GM19328 (cell line): ENCODE measurements around the gene PNKP.
A peak's percentile ranks its signal among the peaks of the same experiment; 100 is the strongest.

ENCODE experiments used
- ATAC-seq: cut with Tn5 transposase; IDR thresholded peaks from one replicate; pipeline ENCODE4 v1.9.1; 2021; ENCODE audit warnings: mild to moderate bottlenecking, moderate library complexity; ENCODE audit not compliant: unreplicated experiment

The PNKP gene

DNA sequence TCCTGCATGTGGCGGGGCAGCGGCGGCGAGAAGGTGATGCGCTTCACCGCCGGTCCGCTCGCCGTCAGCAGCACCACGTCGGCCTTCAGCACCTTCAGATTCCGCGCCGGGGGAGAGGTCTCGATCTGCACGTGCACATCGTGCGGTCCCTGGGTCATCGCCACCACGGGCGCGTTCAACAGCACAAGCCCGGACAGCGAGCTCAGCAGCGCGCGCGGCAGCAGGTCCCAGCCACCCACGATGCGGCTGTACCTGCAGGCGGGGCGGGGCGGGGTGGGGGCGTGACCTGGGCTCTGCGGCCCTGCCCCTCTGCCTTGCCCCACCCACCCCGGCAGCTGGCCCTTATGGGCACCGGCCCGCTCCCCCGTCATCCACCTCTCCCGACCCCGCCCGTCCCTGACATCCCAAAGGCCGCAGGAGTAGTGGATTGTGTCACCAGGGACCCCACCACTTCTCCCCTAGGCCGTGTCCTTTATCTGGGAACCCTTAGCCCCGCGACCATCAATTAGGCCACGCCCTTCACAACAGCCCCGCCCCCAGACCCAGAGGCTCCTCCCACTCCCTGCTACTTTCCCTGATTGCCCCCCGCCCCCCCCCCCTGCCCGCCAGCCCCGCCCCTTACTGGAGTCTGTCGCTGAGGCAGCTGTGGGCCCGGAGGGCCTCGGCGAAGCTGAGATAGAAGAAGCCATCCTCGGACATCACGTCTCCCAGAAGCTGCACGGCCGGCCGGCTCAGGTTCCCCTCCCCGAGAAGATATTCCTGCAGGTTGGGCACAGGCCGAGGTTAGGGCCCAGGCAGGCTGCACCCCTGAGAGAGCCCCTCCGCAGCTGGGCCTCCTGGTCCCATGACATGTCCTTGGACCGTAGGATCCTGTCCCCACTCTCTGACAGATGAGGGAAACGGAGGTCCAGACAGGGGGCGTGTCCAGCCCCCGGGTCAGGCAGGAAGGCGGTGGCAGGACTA, 23.3 kb upstream of the PNKP start:
- no peak for ATAC-seq

- no peak for ATAC-seq
Measured at GRCh38 chr19:49889687-49890348, 22.4 kb upstream of the PNKP start.

- no peak for ATAC-seq
Measured at GRCh38 chr19:49889038-49889686, 21.8 kb upstream of the PNKP start.

DNA sequence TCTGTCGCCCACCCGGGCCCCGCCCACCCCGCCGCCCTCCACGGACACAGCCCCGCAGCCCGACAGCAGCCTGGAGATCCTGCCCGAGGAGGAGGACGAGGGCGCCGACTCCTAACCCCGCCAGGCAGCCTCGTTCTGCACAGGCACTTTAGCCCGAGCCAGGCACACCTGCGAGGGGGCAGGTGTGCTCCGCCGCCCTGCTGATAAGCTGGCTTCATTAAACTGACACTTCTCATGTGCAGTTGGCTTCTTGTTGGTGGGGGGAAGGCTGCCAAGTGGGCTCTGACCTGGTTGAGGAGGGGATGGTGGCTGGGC, 21.1 kb upstream of the PNKP start:
- ATAC-seq = no peak

DNA sequence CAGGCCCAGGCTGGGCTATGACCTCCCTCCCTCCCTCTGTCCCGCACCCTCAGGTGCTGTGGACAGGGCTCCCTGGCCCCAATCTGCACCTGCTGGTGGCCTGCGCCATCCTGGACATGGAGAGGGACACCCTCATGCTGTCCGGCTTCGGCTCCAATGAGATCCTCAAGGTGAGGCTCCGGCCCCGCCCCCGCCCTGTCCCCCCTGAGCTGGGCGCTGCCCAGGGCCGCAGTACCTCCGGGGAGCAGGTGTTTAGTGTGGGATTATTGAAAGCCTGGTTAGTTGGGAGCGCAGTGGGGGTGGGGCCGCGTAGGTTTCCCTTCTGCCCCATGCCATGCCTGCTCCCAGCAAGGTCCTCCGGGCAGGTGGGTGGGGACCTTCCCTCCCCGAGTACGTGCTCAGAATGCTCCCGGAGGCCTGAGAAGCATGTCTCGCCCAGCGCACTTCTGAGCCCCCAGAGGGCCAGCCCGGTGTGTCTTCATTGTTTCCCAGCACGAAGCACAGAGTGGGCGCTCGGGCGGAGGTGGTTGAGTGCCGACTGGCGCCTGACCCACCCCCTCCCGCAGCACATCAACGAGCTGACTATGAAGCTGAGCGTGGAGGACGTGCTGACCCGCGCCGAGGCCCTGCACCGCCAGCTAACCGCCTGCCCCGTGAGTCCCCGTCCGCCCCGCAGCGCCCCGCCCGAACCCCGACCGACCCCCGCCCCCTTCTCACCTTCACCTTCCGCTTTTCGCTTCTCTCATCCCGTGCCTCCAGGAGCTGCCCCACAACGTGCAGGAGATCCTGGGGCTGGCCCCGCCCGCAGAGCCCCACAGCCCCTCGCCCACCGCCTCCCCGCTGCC, 20.5 kb upstream of the PNKP start:
- no peak for ATAC-seq

DNA sequence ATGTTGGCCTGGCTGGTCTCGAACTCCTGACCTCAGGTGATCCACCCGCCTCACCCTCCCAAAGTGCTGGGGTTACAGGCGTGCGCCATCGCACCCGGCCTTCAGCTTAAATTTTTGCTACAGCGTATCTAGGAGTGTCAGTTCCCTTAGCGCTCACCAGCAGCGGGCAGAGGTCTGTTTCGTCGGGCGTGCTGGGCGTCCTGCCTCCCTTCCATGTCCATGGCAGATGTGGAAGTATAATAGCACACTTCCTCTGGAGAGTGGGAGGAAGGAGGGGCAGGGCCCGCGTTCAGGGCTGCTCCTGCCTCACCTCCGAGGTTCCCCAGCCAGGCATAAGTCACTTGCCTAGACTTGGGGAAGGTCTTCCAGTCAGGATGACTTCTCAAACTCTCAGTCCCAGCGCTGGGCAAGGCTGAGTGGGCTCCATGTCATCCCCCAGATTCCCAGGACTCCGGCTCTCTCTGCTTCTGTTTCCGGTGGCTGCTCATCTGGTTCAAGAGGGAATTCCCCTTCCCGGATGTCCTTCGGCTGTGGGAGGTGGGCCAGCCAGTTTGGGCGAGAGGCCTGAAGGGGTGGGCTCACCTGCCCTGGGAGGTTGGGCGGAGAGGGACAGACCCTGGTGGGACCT, 19.8 kb upstream of the PNKP start:
- no peak for ATAC-seq

- ATAC-seq = no peak
Measured at GRCh38 chr19:49884760-49885159, 17.4 kb upstream of the PNKP start.

DNA sequence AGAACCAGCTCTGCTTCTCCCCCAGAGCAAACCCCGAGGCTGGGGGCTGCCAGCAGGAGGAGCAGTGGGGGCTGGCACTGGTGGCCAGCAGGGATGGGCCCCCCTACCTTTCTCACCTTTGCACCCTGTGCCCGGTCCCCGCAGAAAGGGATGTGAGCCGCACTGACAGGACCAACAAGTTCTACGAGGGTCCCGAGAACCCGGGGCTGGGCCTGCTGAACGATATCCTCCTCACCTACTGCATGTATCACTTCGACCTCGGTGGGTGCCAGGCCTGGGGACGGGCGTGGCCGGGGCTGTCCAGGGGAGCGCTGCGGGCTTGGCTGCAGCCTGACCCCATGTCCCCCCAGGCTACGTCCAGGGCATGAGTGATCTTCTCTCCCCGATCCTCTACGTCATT, 16.7 kb upstream of the PNKP start:
- no peak for ATAC-seq

DNA sequence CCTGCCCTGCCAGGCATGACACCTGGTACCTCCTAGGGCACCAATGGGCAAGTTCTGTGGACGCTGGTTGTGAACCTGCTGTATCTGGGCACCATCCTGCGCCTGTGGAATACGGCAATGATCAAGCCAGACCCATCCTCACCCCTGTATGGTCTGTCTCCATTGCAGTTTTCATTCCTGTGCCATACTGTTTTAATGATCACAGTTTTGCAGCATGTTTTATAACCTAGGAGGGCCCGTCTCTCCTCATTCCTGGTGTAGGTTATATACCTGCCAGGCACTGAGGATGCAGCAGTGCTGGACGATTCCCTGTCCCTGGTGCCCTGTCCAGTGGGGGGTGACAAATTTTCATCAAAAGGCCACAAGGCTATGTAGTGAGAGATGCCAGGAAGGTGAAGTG, 15.7 kb upstream of the PNKP start:
- no peak for ATAC-seq

DNA sequence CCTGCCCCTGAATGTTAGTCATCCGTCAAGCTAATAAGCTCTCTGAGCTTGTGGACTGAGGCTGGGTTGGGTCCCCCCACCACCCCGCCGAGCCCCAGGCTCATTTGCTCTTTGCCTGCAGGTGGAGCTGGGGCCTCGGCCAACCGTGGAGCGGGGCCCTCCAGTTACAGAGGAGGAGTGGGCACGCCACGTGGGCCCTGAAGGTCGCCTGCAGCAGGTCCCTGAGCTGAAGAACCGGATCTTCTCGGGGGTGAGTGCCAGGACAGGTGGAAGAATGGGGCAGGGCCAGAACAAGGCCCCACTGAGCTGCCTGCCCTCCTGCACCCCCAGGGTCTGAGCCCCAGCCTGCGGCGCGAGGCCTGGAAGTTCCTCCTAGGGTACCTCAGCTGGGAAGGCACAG, 15.3 kb upstream of the PNKP start:
- no peak for ATAC-seq

DNA sequence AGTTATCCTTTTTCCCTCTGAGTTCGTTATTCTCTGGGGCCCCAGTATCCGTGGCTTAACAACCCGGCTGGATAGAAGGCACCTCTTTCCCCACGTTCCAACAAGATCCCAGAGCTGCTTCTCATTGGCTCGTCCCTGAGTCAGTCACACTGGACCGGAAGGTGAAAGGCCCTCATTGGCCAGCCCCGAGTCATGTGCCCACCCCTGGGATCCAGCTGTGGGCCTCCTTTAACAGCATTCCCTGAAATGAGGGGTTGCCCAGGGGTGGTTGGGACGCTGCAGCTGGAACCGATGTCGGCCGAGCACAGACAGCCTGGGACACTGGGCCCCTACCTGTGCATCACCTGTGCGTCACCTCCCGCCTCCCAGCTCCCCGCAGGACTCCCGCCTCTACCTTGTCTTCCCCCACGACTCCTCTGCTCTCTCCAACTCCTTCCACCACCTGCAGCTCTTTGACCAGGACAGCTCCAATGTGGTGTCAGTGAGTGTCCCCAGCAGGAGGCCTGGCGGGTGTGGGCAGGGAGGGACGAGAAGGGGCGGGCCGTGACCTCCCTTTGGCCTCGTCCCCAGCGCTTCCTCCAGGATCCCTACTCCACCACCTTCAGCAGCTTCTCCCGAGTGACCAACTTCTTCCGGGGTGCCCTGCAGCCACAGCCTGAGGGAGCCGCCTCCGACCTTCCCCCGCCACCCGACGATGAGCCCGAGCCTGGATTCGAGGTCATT, 14.5 kb upstream of the PNKP start:
- ATAC-seq = no peak

- ATAC-seq = no peak
Measured at GRCh38 chr19:49881186-49881585, 13.8 kb upstream of the PNKP start.

GRCh38 chr19:49880162-49880869, 12.9 kb upstream of the PNKP start:
- ATAC-seq = no peak

DNA sequence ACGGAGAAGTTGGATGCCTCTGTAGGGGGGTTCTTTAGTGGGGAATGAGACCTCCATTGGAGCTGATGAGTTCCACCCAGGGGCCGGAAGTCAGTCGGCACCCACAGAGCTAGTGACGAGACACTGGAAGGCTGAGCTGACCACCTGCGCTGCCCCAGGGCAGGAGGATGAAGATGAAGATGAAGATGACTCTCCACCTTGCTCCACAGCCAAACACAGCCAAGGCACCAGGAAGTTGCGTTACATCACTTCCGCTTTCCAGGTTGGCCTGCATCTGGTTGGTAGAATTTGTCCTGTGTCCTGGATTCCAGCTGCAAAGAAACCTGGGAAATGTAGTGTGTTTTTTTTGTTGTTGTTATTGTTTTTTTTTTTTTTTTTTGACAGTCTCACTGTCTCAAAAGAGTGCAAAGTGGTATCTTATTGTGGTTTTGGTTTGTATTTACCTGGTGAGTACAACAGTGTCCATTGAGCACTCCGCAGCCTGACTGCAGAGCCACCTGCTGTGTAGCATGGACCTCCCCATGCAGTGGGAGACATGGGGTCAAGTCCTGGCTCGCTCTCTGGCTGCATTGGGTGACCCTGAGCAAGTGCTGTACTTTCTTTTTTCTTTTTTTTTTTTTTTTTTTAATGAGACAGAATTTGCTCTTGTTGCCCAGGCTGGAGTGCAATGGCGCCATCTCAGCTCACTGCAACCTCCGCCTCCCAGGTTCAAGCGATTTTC, 12.0 kb upstream of the PNKP start:
- no peak for ATAC-seq

DNA sequence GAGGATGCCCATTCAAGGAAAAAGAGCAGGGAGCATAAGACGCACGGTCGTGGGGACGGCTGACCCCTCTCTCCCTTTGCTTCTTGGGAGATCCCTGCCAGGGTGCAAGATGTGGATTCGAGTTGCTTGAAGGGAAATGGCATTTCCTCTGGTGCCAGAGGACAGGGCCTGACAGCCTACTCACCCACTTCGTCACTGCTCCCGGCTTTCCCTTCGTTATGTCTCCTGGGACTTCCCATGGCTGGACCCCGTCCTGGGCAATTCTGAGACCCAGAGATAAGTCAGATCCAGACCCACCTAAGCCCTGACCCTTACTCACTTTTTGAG, 11.3 kb upstream of the PNKP start:
- no peak for ATAC-seq

DNA sequence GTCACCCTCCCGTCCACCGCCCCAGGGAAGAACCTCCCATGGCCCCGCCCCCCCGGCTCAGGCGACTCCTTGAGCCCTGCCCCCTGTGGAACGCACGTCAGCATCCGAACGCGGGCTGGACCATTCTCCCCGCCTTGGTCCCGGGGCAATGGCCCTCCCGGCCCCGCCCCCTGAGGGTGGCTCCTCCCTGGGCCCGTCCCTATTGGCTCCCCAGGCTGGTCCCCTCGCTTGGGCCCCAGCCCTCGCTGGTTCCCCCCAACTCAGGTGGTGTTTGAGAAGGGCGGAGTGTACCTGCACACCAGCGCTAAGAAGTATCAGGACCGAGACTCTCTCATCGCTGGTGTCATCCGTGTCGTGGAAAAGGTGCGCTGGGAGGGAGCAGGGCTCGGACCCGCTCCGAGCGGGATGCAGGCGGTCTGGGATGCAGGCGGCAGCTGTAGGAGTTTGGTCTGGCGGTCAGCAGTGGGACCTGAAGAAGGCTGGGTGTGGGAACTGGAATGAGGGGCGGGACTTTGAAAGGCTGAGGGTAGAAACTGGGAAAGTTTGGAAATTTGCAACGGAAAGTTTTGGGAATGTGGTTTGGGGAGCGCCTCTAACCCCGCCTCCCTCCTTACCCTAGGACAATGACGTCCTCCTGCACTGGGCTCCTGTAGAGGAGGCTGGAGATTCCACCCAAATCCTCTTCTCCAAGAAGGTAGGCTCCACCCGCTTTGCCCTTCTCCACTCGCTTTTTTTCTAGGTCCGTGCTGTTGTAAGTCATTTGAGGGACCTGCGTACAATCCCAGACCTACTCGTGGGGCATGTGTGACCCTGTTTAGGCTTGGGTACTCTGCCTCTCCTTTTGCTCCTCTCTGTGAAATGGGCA, 10.7 kb upstream of the PNKP start:
- ATAC-seq = peak; percentile 37

DNA sequence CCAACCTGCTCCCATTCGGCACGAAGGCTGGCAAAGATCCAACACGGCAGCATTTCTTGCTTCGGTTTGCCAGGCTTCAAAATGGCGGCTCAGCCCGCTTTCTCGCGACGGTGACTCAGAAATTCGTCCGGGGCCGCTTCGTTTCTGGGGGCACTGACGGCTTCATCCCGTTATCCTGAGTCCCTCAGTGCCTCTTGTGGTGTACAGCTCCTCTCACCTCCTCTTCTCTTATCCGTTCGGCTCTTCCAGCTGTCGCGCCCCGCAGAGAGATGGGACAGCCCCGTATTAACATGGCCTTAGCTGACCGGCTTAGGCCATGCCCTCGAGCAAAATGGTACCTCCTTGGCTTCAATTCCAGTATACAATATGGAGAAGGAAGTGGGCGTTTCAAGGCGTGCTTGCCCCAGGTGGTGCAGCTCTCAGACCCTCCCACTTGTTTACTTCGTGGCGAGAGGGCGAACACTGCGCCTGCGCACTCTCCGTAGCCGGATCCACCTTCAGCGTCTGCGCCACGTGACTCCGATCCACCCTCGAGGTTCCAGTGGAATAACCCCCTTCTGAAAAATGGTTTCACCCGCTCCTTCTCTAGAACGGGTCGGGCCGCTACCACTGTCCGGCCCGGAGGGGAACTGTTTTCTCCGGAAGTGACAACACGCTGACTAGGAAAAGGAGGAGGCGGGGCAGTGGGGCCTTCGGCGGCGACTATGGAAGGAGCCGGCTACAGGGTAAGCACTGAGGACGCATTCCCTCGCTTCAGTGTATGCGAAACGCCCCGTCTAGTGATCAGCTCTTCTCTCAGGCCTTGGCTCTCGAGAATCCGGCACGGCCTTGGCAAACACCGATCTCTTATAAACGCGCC, 9.9 kb upstream of the PNKP start, which contains the start of the genes AKT1S1 and TBC1D17:
Gene AKT1S1 (minus strand): TSS at position 336 of the 859 bp plus-strand sequence. CDS start 4,060 bp downstream, outside the sequence.
Gene TBC1D17 (plus strand): TSS at position 683 of the 859 bp plus-strand sequence. CDS start 22 bp downstream, at position 705.
- ATAC-seq = peak; percentile 54
